Chondrocyte (in vitro differentiated cells): ENCODE data around the gene C21orf58. TPM values are rescaled to one million over a fixed set of nuclear protein-coding genes. Genes with fewer than 3 reads are reported as not detected.

Source experiments
- DNase-seq: peaks from one replicate; pipeline ENCODE4 v3.0.0; 2021; ENCODE audit warnings: mixed read lengths, low spot score
- H3K27ac Mint-ChIP-seq: one replicate; pipeline ENCODE4 v1.8.0; 2021; ENCODE audit warnings: mild to moderate bottlenecking, moderate library complexity, mixed read lengths; ENCODE audit not compliant: unreplicated experiment
- H3K27me3 Mint-ChIP-seq: 2 replicates; pipeline ENCODE4 v1.8.0; 2021; ENCODE audit warnings: low read depth, mixed read lengths
- H3K36me3 Mint-ChIP-seq: 2 replicates; pipeline ENCODE4 v1.8.0; 2021; ENCODE audit warnings: low read depth, mixed read lengths
- H3K4me1 Mint-ChIP-seq: 2 replicates; pipeline ENCODE4 v1.8.0; 2021; ENCODE audit warnings: low read depth, mild to moderate bottlenecking, mixed read lengths
- H3K4me3 Mint-ChIP-seq: one replicate; pipeline ENCODE4 v1.8.0; 2021; ENCODE audit warnings: mild to moderate bottlenecking, moderate library complexity, mixed read lengths; ENCODE audit not compliant: unreplicated experiment
- H3K9me3 Mint-ChIP-seq: 2 replicates; pipeline ENCODE4 v1.8.0; 2021; ENCODE audit warnings: low read depth, mixed read lengths
- CTCF ChIP-seq: fragments of 200-600 bp; sonication (generic); IDR thresholded peaks from 2 replicates; pipeline ENCODE4 v1.5.0; 2021; ENCODE audit warnings: antibody characterized with exemption, mild to moderate bottlenecking, moderate library complexity
- total RNA-seq: library from RNA; stranded (reverse); gene quantifications from 3 replicates; pipeline ENCODE4 v1.2.1, GENCODE V29; 2021

C21orf58 gene
- total RNA-seq, 1 donor from 2014 or later, result 5.6 TPM

DNA sequence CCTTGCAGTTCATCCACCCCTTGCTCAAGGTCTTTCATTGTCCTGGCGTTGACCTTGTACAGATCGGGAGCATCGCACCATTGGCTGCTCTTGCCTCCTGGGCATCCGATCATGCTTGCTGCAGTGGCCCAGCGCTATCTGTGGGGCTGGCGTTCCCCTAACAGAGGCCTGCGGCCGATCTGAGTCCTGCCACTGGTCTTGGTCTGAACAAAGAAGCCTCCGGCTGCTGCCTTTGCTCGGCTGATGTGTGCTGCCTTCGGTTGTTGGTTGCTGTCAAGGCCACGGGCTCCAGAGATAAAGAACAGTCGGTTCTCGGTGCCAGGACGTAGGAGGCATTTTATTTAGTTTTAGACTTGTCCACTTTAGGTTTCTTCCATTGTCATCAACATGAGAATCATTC, 39.3 kb upstream of the C21orf58 start:
- no peak overlapping the region for H3K27ac Mint-ChIP-seq
- H3K36me3 Mint-ChIP-seq, result peaks cover 28% of the 10 kb centered on the region
- TF ChIP-seq CTCF, result no peak
- H3K27me3 Mint-ChIP-seq, result no peaks in the 10 kb centered on the region
- DNase-seq, result no peak
- H3K9me3 Mint-ChIP-seq, result no peaks in the 10 kb centered on the region
- no peak overlapping the region for H3K4me3 Mint-ChIP-seq
- no peaks in the 10 kb centered on the region for H3K4me1 Mint-ChIP-seq

DNA sequence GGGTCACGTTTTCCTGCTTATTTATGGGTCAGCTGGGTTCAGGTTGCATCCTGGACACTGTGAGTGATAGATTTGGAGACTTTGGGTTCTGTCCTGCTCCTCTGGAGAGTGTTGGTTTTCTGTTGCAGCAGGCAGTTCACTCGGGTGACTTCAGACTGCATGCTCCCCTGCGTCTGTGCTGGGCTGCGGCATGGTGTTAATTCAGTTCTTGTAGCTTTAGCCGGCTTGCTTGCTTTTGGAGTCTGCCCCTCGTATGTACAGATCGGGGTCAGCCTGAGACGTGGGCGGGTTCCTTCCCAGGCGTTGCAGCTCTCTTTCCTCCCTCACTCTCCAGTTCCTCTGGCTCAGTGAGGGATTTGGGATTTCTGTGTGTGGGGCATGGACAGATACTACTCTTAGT, 38.3 kb upstream of the C21orf58 start:
- no peaks in the 10 kb centered on the region for H3K4me1 Mint-ChIP-seq
- peaks cover 29% of the 10 kb centered on the region for H3K36me3 Mint-ChIP-seq
- H3K4me3 Mint-ChIP-seq, result no peak overlapping the region
- TF ChIP-seq CTCF, result no peak
- H3K9me3 Mint-ChIP-seq, result no peaks in the 10 kb centered on the region
- no peak overlapping the region for H3K27ac Mint-ChIP-seq
- no peaks in the 10 kb centered on the region for H3K27me3 Mint-ChIP-seq
- DNase-seq, result no peak

DNA sequence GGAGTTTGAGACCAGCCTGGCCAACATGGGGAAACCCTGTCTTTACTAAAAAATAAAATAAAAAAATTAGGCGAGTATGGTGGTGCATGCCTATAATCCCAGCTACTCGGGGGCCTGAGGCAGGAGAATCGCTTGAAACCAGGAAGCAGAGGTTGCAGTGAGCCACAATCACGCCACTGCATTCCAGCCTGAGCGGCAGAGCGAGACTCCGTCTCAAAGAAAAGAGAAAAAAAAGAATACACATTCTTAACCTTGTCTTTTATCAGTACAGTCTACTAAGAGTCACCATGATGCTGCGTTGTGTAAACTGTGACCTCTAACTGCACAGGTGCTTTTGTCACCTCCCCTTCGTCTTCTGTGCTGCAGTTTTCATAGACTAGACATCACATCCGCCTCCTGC, 37.5 kb upstream of the C21orf58 start:
- no peak for TF ChIP-seq CTCF
- DNase-seq, result no peak
- H3K27me3 Mint-ChIP-seq, result no peaks in the 10 kb centered on the region
- no peaks in the 10 kb centered on the region for H3K9me3 Mint-ChIP-seq
- H3K27ac Mint-ChIP-seq, result no peak overlapping the region
- peaks cover 26% of the 10 kb centered on the region for H3K36me3 Mint-ChIP-seq
- no peaks in the 10 kb centered on the region for H3K4me1 Mint-ChIP-seq
- H3K4me3 Mint-ChIP-seq, result no peak overlapping the region

GRCh38 chr21:46357684-46358425, 34.2 kb upstream of the C21orf58 start:
- Mint-ChIP-seq H3K4me1 (no peaks in the 10 kb centered on the region), H3K36me3 (peaks cover 32% of the 10 kb centered on the region), H3K4me3 (no peak overlapping the region), H3K27me3 (no peaks in the 10 kb centered on the region), H3K9me3 (no peaks in the 10 kb centered on the region), H3K27ac (no peak overlapping the region)
- DNase-seq, result no peak
- TF ChIP-seq CTCF, result no peak

DNA sequence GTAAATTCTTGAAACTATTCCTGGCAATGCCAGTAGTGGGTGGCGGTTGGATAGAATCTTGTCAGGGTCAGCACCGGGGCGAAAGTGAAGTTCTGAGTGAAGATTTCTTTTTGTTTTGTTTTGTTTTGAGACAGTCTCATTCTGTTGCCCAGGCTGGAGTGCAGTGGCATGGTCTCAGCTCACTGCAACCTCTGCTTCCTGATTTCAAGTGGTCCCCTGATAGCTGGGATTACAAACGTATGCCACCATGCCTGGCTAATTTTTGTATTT, 33.6 kb upstream of the C21orf58 start:
- Mint-ChIP-seq H3K4me3 (no peak overlapping the region), H3K36me3 (peaks cover 34% of the 10 kb centered on the region), H3K4me1 (no peaks in the 10 kb centered on the region), H3K27ac (no peak overlapping the region), H3K9me3 (no peaks in the 10 kb centered on the region), H3K27me3 (no peaks in the 10 kb centered on the region)
- TF ChIP-seq CTCF, result no peak
- DNase-seq, result no peak
